ENCODE data around the gene ADCY5.

Gene ADCY5

DNA sequence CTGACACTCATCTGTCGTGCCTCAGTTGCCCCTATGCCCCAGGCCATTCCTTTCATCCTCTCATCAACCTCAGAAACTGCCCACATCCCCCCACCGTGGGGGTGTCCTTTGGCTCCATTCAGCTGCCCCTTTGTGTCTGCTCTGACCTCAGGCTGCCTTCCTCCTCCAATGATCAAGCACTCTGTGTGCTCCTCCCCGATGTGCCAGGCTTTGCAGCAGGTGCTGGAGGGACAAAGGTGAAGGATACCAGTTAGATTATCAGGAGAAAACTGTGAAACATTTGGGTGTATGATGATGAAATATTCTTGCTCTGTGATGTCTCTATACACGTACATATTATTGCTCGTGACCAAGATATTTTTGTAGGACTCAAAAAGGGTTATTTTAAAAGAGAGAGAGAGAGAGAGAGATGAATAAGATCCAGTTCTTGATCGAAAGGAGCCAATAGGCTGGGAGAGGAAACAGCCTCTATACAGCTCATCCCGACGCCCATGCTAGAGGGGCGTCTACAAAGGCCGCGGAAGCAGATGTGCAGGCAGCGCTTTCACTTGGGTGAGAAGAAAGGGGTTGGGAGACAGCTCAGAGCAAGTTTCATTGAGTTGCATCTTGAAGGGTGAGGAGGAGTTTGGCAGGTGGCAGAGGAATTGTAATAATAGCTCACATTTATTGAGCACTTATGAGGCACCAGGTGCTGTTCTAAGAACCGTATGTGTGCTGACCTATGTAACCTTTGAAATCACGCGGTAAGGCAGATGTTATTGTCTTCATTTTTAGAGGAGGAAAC lies 28.3 kb upstream of the ADCY5 start (continued):
- TF ChIP-seq, protein P1, sequence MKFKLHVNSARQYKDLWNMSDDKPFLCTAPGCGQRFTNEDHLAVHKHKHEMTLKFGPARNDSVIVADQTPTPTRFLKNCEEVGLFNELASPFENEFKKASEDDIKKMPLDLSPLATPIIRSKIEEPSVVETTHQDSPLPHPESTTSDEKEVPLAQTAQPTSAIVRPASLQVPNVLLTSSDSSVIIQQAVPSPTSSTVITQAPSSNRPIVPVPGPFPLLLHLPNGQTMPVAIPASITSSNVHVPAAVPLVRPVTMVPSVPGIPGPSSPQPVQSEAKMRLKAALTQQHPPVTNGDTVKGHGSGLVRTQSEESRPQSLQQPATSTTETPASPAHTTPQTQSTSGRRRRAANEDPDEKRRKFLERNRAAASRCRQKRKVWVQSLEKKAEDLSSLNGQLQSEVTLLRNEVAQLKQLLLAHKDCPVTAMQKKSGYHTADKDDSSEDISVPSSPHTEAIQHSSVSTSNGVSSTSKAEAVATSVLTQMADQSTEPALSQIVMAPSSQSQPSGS (tag by site-specific recombination; IDR thresholded peaks at IDR 0.05; ENCODE audit: low read depth): no peak

DNA sequence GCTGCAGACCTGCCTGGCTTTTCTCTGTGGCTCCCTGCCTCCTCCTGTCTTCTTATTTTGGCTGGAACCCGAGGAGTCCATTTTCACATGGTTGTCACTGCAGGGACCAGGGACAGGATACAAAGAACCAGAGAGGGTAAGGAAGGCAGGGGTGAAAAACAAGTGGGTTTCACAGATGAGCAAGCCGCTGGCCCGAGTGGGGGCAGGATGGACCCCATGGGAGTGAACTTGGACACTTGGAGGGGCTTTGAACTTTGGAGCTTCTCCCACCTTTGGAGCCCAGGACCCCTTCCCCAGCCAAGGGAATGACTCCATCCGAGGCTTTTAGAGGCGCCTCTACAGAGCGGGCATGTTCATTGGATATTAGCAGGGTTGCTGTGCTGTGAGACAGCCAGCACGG lies 26.9 kb upstream of the ADCY5 start:
- ChIA-PET CTCF (interaction anchor here (1.3 kb wide), 1 partner anchor 13 kb away, joined by 4 read pairs; no protein-coding TSS in a partner anchor), POLR2A (no interaction called here)
- TF ChIP-seq ZNF354C (tag by site-specific recombination; IDR thresholded peaks at IDR 0.05; ENCODE audit: borderline replicate concordance, low read depth) (no peak), ZNF23 (tag by site-specific recombination; IDR thresholded peaks at IDR 0.05; ENCODE audit: borderline replicate concordance) (no peak), ZIC2 (tag by site-specific recombination; IDR thresholded peaks at IDR 0.05) (no peak)
- no peaks in the 10 kb centered on the region for H3K4me1 ChIP-seq (ENCODE audit: control insufficient read depth, insufficient read depth, low read length)
- H3K9me3 ChIP-seq (ENCODE audit: control insufficient read depth, insufficient read depth, low read depth, low read length): no peaks in the 10 kb centered on the region
- no peak overlapping the region for H3K4me3 ChIP-seq (ENCODE audit: low read depth, low read length)
- no peak overlapping the region for H3K27ac ChIP-seq (ENCODE audit: extremely low read depth, low read depth, low read length)
- H3K36me3 ChIP-seq (ENCODE audit: control insufficient read depth in 2 of 2, insufficient read depth in 1 of 2, low read length in 2 of 2): no peaks in the 10 kb centered on the region

DNA sequence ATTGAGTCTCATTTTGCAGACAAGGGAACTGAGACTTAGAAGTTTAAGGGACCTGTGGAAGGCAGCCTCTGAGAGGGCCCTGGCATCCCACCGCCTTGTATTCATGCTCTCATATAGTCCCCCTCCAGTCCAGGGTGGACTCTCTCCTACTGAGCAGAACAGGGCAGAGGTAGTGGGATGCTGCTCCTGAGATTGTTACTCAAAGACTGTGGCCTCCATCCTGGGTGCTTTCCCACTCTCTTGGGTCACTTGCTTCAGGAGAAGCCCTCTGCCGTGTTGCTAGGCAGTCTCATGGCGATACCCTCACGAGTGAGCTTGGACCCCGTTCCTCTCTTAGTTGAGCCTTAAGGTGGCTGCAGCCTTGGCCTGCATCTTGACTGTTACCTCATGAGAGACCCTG lies 22.2 kb upstream of the ADCY5 start:
- TF ChIP-seq ZNF76 (tag by site-specific recombination; IDR thresholded peaks at IDR 0.05; ENCODE audit: borderline replicate concordance, low read depth): no peak
- Histone ChIP-seq H3K4me3 (ENCODE audit: low read depth, low read length) (no peak overlapping the region), H3K36me3 (ENCODE audit: control insufficient read depth in 2 of 2, insufficient read depth in 1 of 2, low read length in 2 of 2) (no peaks in the 10 kb centered on the region), H3K27ac (ENCODE audit: extremely low read depth, low read depth, low read length) (no peak overlapping the region), H3K4me1 (ENCODE audit: control insufficient read depth, insufficient read depth, low read length) (no peaks in the 10 kb centered on the region), H3K9me3 (ENCODE audit: control insufficient read depth, insufficient read depth, low read depth, low read length) (no peaks in the 10 kb centered on the region)
- ChIA-PET POLR2A (no interaction called here), CTCF (no interaction called here)

DNA sequence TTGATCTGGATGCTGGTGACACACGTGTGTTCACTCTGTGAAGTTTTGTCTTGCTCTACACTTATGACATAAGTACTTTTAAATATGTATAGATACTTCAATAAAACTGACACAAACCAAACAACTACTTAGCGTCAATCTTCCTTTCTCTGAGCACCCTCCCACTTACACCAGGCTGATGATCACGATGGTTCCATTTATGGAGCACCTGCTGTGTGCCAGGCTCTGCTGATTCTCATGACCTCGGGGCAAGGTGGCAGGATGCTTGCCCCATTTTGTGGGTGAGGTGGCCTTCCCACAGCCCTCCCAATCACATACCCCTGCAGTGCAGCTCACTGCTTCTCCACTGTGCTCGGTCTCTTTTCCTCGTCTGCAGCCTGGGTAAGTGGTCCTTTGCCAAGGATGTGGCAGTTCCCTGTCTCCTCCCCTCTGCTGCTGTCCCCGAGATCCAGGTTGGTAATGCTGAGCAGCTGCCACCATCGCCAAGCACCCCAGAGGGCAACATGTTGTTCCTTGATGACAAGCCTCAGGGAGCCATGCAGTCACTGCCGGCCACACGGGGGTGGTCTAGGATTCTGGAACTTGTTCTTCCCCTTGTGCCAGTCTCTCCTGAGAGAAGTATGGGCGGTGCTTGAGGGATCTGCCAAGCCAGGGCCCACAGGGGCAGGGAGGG lies 20.6 kb upstream of the ADCY5 start:
- TF ChIP-seq ZIC2 (tag by site-specific recombination; IDR thresholded peaks at IDR 0.05) (0 out of 2 replicates have a peak, but pooled peaks have one; percentile 16), EGR2 (tag by site-specific recombination; IDR thresholded peaks at IDR 0.05; ENCODE audit: low read depth) (no peak), ZBTB8A (tag by site-specific recombination; IDR thresholded peaks at IDR 0.05) (no peak)
- TF ChIP-seq, protein P2, sequence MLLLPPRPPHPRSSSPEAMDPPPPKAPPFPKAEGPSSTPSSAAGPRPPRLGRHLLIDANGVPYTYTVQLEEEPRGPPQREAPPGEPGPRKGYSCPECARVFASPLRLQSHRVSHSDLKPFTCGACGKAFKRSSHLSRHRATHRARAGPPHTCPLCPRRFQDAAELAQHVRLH (tag by site-specific recombination; IDR thresholded peaks at IDR 0.05): no peak
- POLR2A ChIA-PET: no interaction called here
- H3K4me3 ChIP-seq (ENCODE audit: low read depth, low read length): no peak overlapping the region
- no peaks in the 10 kb centered on the region for H3K9me3 ChIP-seq (ENCODE audit: control insufficient read depth, insufficient read depth, low read depth, low read length)
- H3K4me1 ChIP-seq (ENCODE audit: control insufficient read depth, insufficient read depth, low read length): no peaks in the 10 kb centered on the region
- CTCF ChIA-PET: no interaction called here
- H3K36me3 ChIP-seq (ENCODE audit: control insufficient read depth in 2 of 2, insufficient read depth in 1 of 2, low read length in 2 of 2): no peaks in the 10 kb centered on the region
- no peak overlapping the region for H3K27ac ChIP-seq (ENCODE audit: extremely low read depth, low read depth, low read length)

DNA sequence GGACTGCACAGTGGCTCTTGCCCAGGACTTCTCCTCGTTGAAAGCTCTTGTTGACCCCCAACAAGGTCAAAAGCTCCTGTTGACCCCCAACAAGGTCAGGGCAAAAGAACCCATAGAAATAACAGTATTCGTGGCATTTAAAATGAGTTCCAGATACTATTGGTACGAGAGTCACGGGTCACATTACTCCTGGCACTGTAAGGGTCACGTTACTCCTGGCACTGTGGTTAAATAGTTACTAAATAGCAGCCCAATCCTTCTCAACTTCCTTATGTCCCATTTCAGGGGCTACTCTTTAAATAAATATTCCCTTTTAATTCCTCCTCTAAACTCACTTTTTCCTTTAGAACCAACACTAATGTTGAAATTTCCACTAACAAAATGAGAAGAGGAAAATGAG lies 18.2 kb upstream of the ADCY5 start:
- Histone ChIP-seq H3K4me3 (ENCODE audit: low read depth, low read length) (no peak overlapping the region), H3K36me3 (ENCODE audit: control insufficient read depth in 2 of 2, insufficient read depth in 1 of 2, low read length in 2 of 2) (no peaks in the 10 kb centered on the region), H3K4me1 (ENCODE audit: control insufficient read depth, insufficient read depth, low read length) (no peaks in the 10 kb centered on the region), H3K9me3 (ENCODE audit: control insufficient read depth, insufficient read depth, low read depth, low read length) (no peaks in the 10 kb centered on the region), H3K27ac (ENCODE audit: extremely low read depth, low read depth, low read length) (no peak overlapping the region)
- CTCF ChIA-PET: interaction anchor here (0.6 kb wide), 1 partner anchor 229 kb away, joined by 6 read pairs; no protein-coding TSS in a partner anchor
- POLR2A ChIA-PET: no interaction called here
- TF ChIP-seq, protein P3, sequence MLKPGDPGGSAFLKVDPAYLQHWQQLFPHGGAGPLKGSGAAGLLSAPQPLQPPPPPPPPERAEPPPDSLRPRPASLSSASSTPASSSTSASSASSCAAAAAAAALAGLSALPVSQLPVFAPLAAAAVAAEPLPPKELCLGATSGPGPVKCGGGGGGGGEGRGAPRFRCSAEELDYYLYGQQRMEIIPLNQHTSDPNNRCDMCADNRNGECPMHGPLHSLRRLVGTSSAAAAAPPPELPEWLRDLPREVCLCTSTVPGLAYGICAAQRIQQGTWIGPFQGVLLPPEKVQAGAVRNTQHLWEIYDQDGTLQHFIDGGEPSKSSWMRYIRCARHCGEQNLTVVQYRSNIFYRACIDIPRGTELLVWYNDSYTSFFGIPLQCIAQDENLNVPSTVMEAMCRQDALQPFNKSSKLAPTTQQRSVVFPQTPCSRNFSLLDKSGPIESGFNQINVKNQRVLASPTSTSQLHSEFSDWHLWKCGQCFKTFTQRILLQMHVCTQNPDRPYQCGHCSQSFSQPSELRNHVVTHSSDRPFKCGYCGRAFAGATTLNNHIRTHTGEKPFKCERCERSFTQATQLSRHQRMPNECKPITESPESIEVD (tag by site-specific recombination; IDR thresholded peaks at IDR 0.05): no peak
- TF ChIP-seq, protein P4, sequence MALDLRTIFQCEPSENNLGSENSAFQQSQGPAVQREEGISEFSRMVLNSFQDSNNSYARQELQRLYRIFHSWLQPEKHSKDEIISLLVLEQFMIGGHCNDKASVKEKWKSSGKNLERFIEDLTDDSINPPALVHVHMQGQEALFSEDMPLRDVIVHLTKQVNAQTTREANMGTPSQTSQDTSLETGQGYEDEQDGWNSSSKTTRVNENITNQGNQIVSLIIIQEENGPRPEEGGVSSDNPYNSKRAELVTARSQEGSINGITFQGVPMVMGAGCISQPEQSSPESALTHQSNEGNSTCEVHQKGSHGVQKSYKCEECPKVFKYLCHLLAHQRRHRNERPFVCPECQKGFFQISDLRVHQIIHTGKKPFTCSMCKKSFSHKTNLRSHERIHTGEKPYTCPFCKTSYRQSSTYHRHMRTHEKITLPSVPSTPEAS (tag by site-specific recombination; IDR thresholded peaks at IDR 0.05): no peak
- TF ChIP-seq ZNF19 (tag by site-specific recombination; IDR thresholded peaks at IDR 0.05; ENCODE audit: low read depth) (no peak), ZNF707 (tag by site-specific recombination; IDR thresholded peaks at IDR 0.05) (no peak), ZNF548 (tag by site-specific recombination; IDR thresholded peaks at IDR 0.05) (no peak), ZNF660 (tag by site-specific recombination; IDR thresholded peaks at IDR 0.05) (no peak), KLF10 (tag by site-specific recombination; IDR thresholded peaks at IDR 0.05) (no peak), ZIC2 (tag by site-specific recombination; IDR thresholded peaks at IDR 0.05) (no peak), ZNF157 (tag by site-specific recombination; IDR thresholded peaks at IDR 0.05) (no peak), ZBTB21 (tag by site-specific recombination; IDR thresholded peaks at IDR 0.05) (no peak)
- TF ChIP-seq, protein P5, sequence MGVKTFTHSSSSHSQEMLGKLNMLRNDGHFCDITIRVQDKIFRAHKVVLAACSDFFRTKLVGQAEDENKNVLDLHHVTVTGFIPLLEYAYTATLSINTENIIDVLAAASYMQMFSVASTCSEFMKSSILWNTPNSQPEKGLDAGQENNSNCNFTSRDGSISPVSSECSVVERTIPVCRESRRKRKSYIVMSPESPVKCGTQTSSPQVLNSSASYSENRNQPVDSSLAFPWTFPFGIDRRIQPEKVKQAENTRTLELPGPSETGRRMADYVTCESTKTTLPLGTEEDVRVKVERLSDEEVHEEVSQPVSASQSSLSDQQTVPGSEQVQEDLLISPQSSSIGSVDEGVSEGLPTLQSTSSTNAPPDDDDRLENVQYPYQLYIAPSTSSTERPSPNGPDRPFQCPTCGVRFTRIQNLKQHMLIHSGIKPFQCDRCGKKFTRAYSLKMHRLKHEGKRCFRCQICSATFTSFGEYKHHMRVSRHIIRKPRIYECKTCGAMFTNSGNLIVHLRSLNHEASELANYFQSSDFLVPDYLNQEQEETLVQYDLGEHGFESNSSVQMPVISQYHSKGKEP (tag by site-specific recombination; IDR thresholded peaks at IDR 0.05): no peak
